Esophagus muscularis mucosa (tissue), 4 donors: Measurements from ENCODE around the gene ZNF787. TPM values are rescaled to one million over a fixed set of nuclear protein-coding genes. Genes with fewer than 3 reads are reported as not detected.
"Not testable (repeated sequence)": the region's sequence is repeated elsewhere in the genome, so short reads cannot be mapped to it uniquely, and the experiment has no call there.

ENCODE experiments used
- DNase-seq: peaks from one replicate; pipeline ENCODE4 v3.0.0-alpha.2; 2017; ENCODE audit errors: extremely low spot score
- H3K27ac ChIP-seq, 4 donors: fragments of 200-600 bp; sonication (generic); replicated peaks in 1 of 4; 1 replicate in 3 of 4; 2 replicates in 1 of 4; pipeline ENCODE4 v1.5.1; 2016 to 2019; ENCODE audit warnings: mild to moderate bottlenecking in 1 of 4
- H3K27me3 ChIP-seq, 4 donors: fragments of 200-600 bp; sonication (generic); one replicate each; pipeline versions ENCODE4 v1.5.1 to v1.6.0; 2016 to 2019
- H3K36me3 ChIP-seq, 4 donors: fragments of 200-600 bp; sonication (generic); one replicate each; pipeline ENCODE4 v1.5.1; 2016 to 2019
- H3K4me1 ChIP-seq, 4 donors: fragments of 200-600 bp; sonication (generic); one replicate each; pipeline ENCODE4 v1.5.1; 2016 to 2019
- H3K4me3 ChIP-seq, 4 donors: fragments of 200-600 bp; sonication (generic); 1 replicate in 2 of 4; 2 replicates in 2 of 4; pipeline ENCODE4 v1.5.1; 2016 to 2019; ENCODE audit warnings: mild to moderate bottlenecking in 4 of 4, moderate library complexity in 1 of 4
- H3K9me3 ChIP-seq, 4 donors: fragments of 200-600 bp; sonication (generic); 1 replicate in 3 of 4; 2 replicates in 1 of 4; pipeline ENCODE4 v1.5.1; 2016 to 2019
- CTCF ChIP-seq, 3 experiments: fragments of 200-600 bp in 2 of 3; fragments of 450-650 bp in 1 of 3; sonication (generic) in 2 of 3; IDR thresholded peaks; one replicate each; pipeline ENCODE4 v1.5.1; 2017 to 2019; ENCODE audit warnings: antibody characterized with exemption in 3 of 3, mild to moderate bottlenecking in 2 of 3, moderate library complexity in 1 of 3
- EP300 ChIP-seq: sonication (generic); formaldehyde crosslinking; IDR thresholded peaks from one replicate; pipeline ENCODE4 v1.6.1; 2017; ENCODE audit warnings: antibody characterized with exemption
- POLR2A ChIP-seq: fragments of 450-650 bp; IDR thresholded peaks from one replicate; pipeline ENCODE4 v1.6.1; 2017; ENCODE audit warnings: antibody characterized with exemption, moderate library complexity, mild to moderate bottlenecking, low read depth
- POLR2AphosphoS5 ChIP-seq, 2 donors: sonication (generic); formaldehyde crosslinking; IDR thresholded peaks; one replicate each; pipeline ENCODE4 v1.6.1; 2017; ENCODE audit warnings: antibody characterized with exemption in 2 of 2
- WGBS: methylation state at CpG from one replicate; pipeline ENCODE4 v1.1.5; 2018; 5-methylcytosine and 5-hydroxymethylcytosine counted together
- intact Hi-C: fragments of 100-400 bp; cut with DNase I; formaldehyde crosslinking; loops from one replicate; pipeline ENCODE4 v1.15.1; 2023
- total RNA-seq, 4 donors: library from RNA; depleted of rRNA; stranded (reverse); fragments of >200 nt; gene quantifications; one replicate each; pipeline versions ENCODE4 v1.1.0 to v1.2.1, GENCODE V29; 2016

Gene ZNF787
- total RNA-seq, 4 donors from 2014 or later, result 15.0 to 34.2 (median 28.4) TPM

DNA sequence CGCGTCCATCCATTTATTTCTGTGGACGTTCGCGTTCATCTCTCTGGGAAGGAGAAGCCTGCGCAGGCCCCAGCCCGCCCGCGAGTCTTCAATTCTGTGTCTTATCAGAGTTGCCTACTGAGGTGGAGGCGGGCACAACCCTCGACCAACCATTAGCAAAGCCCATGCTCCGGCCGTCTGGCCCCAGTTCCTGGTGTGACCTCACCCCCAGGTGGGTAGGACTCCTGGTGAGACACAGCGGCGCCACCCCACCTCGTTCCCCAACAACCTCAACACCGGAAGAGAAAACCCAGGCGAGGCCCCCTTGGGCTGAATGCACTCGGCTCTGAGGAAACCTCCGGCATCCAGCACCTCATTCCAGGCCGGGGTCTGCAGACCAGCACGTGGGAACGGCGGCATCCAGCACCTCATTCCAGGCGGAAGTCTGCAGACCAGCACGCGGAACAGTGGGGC lies 14.7 kb downstream of the ZNF787 start:
- Histone ChIP-seq H3K4me1 (peaks cover 73 to 87% (median 81%) of the 10 kb centered on the region in 4 donors), H3K36me3 (peaks cover 7 to 25% (median 20%) of the 10 kb centered on the region in 4 donors), H3K4me3 (no peak overlapping the region), H3K27me3 (no peaks in the 10 kb centered on the region), H3K27ac (peak overlapping the region; percentile 81 to 87 (median 84)), H3K9me3 (no peaks in the 10 kb centered on the region)
- no peak for TF ChIP-seq POLR2A
- no peak for TF ChIP-seq EP300
- TF ChIP-seq POLR2AphosphoS5 (IDR thresholded peaks at IDR 0.05), result no peak
- TF ChIP-seq CTCF (IDR thresholded peaks at IDR 0.05), result no peak
- no peak for DNase-seq
- 95% methylated on average over 13 of the region's 27 CpGs for WGBS
- intact Hi-C loops, result no loop called here

DNA sequence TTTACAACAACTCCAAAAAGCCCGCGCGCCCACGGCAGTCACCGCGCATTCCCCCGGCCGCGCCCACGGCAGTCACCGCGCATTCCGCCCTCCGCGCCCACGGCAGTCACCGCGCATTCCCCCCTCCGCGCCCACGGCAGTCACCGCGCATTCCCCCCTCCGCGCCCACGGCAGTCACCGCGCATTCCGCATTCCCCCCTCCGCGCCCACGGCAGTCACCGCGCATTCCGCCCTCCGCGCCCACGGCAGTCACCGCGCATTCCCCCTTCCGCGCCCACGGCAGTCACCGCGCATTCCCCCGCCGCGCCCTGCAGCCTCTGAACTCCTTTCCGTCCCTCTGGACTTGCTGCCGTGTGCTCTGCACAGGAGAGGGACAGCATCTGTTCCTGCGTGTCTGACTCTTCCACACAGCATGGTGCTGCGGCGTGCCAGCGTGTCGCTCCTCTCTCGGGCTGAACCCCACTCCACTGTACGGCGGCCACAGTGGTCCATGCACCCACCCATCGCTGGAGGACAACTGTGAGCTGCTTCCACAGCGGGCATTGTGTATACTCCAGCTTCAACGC lies 15.2 kb downstream of the ZNF787 start:
- H3K27me3 ChIP-seq, H3K9me3 ChIP-seq, DNase-seq: not testable (repeated sequence)
- intact Hi-C loops, result loop anchor here (2.0 kb wide), 1 partner anchor 65 kb away; no protein-coding TSS in a partner anchor
- Histone ChIP-seq H3K4me3 (peak overlapping the region; percentile 33 to 39 (median 36)), H3K27ac (peak overlapping the region; percentile 81 to 87 (median 84)), H3K36me3 (peaks cover 11 to 30% (median 25%) of the 10 kb centered on the region in 4 donors), H3K4me1 (peaks cover 68 to 82% (median 76%) of the 10 kb centered on the region in 4 donors)
- 95% methylated on average over 55 of the region's 61 CpGs for WGBS

DNA sequence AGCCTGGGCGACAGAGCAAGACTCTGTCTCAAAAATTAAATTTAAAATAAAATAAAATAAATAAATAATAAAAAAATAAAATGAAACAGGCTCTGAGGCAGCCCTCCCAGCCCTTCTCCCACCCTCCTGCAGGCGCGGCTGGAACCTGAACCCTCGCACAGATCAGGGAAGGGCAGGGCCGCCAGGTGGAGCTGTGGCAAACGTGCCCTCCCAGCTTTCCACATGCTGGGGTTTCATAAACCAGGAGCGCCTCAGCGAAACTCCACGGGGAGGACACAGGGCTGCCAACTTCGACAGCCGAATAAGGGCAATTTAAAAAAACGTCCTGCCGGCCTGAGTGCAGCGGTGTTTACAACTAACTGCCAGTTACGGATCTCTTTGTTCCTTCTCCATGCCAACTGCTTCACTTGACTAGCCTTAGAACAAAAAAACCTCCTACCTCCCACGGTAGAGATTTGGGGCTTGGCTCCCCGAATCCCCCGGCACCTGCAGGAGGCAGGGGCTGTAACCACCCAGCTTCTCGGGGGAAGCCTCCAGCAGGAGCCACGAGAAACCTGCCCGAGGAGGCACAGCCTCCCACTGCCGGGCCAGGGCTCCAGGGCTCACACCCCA lies 15.9 kb downstream of the ZNF787 start:
- Histone ChIP-seq H3K9me3 (no peaks in the 10 kb centered on the region), H3K4me1 (peaks cover 61 to 75% (median 69%) of the 10 kb centered on the region in 4 donors), H3K27me3 (no peaks in the 10 kb centered on the region), H3K27ac (peak overlapping the region; percentile 81 to 87 (median 84)), H3K36me3 (peaks cover 11 to 36% (median 29%) of the 10 kb centered on the region in 4 donors), H3K4me3 (peak overlapping the region; percentile 33 to 39 (median 36))
- DNase-seq, result peak; percentile 93
- intact Hi-C loops, result loop anchor here (2.0 kb wide), 1 partner anchor 66 kb away; no protein-coding TSS in a partner anchor
- whole genome bisulfite sequencing, result 14% methylated on average over 20 of the region's 22 CpGs
- peak; percentile 85 to 93 (median 89) for TF ChIP-seq CTCF (IDR thresholded peaks at IDR 0.05)
- peak; percentile 72 to 80 for TF ChIP-seq POLR2AphosphoS5 (IDR thresholded peaks at IDR 0.05)
- TF ChIP-seq EP300, result no peak
- TF ChIP-seq POLR2A, result no peak

- Histone ChIP-seq H3K4me1 (peaks cover 53 to 67% (median 61%) of the 10 kb centered on the region in 4 donors), H3K4me3 (peak overlapping the region in 1 of 4 donors; percentile 33), H3K36me3 (peaks cover 11 to 42% (median 35%) of the 10 kb centered on the region in 4 donors), H3K27ac (peak overlapping the region; percentile 51 to 87 (median 84)), H3K27me3 (no peaks in the 10 kb centered on the region), H3K9me3 (no peaks in the 10 kb centered on the region)
- TF ChIP-seq CTCF (IDR thresholded peaks at IDR 0.05) (no peak), POLR2AphosphoS5 (IDR thresholded peaks at IDR 0.05) (no peak), POLR2A (no peak), EP300 (no peak)
- no peak for DNase-seq
- WGBS, result 94% methylated on average over 9 of the region's 29 CpGs
- intact Hi-C loops, result loop anchor here (2.0 kb wide), 1 partner anchor 66 kb away; no protein-coding TSS in a partner anchor
Measured at GRCh38 chr19:56104423-56104822, 16.7 kb downstream of the ZNF787 start.

- H3K4me1 ChIP-seq, result peaks cover 40 to 56% (median 49%) of the 10 kb centered on the region in 4 donors
- peak overlapping the region in 1 of 4 donors; percentile 31 for H3K27ac ChIP-seq
- no peaks in the 10 kb centered on the region for H3K9me3 ChIP-seq
- no peak overlapping the region for H3K4me3 ChIP-seq
- no peak for DNase-seq
- intact Hi-C loops, result no loop called here
- no peaks in the 10 kb centered on the region for H3K27me3 ChIP-seq
- H3K36me3 ChIP-seq, result peaks cover 11 to 53% (median 44%) of the 10 kb centered on the region in 4 donors
- TF ChIP-seq POLR2A, result no peak
- no peak for TF ChIP-seq CTCF (IDR thresholded peaks at IDR 0.05)
- TF ChIP-seq EP300, result no peak
- no peak for TF ChIP-seq POLR2AphosphoS5 (IDR thresholded peaks at IDR 0.05)
- 77% methylated on average over 6 of the region's 20 CpGs for WGBS
Measured at GRCh38 chr19:56103027-56103614, 18.0 kb downstream of the ZNF787 start.
